GM19351 (cell line): ENCODE data around the gene NTF3.
"Not testable (repeated sequence)": the region's sequence is repeated elsewhere in the genome, so short reads cannot be mapped to it uniquely, and the experiment has no call there.

Experiments
- ATAC-seq: cut with Tn5 transposase; IDR thresholded peaks from one replicate; pipeline ENCODE4 v1.9.1; 2021; ENCODE audit warnings: mild to moderate bottlenecking, moderate library complexity; ENCODE audit not compliant: unreplicated experiment

NTF3 gene

DNA sequence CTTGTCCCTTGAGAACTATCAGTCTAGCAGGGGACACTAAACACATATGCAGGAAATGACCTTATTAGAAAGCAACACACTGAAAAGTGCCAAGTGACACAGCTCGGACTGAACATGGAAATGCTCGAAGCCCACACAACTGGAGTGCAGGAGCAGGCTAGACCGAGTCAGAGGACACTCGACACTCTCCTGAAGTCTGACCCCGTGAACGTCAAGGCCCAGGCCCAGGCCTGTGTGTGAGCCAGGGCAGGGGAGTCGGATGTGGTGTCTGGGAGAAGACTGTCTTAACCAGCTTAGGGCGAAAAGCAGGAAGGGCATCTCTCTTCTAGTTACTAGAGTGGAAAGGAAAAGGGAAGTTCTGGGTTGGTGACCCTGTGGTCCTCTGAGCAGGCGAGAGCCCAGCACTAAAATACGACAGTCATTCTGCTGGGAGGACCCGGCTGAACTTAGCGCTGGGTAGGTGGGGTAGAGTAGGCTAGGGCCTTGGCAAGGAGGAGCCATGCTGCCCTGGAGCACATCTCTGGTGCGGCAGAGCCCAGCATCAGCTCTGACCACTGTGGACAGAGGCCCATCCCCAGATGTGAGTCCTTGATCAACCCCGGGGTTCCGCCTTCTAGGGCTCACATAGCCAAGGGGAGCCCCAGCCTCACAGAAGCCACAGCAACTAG lies 93.0 kb downstream of the NTF3 start:
- ATAC-seq, result no peak

GRCh38 chr12:5525783-5526367 lies 94.0 kb downstream of the NTF3 start:
- no peak for ATAC-seq

DNA sequence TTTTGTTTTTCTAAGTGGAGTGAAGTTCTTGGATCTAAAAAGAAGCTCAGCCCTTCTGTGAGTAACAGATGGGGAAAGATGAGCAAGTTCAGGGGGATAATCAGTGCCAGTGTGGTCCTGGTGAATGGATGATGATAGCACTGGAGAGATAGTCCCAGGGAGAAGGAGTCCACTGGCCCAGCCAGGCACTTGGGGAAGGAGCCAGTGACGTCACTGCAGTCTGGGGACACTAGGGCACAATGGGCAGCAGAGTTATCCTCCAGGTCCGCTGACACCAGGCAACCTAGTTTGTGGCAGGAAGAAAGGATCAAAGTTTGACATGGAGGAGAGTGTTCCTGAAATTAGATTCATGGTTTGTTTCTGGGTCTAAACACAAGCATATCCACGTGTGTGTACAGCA lies 101.5 kb downstream of the NTF3 start:
- ATAC-seq, result no peak

DNA sequence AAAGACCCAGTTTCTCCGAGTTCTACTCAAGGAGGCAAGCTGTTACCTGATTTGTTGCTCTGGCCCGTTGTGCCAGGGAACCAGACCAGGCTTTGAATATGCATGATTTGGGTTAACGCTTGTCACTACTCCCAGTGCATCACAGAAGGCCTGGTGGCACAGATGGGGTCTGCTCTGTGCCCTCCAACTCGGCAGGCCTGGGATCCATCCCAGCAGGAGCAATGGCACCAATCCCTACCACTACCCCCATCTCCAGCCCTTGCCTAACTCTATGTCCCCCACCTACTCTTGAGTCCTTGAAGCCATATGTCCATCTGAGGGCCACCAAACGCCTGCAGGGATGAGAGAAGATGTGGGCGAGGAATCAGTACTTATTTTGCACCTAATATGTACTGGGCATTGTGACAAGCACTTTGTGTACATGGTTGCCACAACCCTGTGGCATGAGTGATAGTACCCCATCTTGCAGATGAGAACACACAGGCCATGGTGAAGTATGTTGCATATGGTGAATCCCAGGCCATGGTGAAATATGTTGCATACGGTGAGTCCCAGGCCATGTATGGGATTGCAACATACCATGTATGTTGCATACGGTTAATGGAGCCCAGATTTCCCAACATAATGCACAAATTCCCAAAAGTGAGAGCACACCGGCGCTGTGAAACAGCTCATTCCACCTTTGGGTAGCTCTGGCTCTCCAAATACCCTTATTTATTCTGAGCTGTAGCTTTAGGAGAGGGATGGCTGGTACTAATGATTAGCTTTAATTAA lies 102.7 kb downstream of the NTF3 start:
- no peak for ATAC-seq

DNA sequence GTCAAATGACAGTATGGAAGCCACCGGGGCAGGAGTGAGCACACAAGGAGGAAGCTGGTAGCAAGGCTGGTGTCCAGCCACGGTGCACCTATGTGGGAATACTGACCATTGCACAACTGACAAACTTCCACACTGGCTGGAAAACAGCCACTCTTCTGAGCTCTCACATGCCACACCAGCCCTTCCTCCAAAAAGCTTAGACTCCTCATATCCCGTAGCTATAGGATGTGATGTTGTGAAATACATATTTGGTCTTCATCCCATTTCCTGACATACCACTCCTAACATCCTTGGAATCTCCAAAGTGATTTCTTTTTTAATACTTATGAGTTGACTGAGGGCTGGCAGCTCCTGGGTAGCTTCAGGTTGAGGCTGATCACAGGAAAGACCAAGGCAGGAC lies 103.6 kb downstream of the NTF3 start:
- ATAC-seq, result no peak

DNA sequence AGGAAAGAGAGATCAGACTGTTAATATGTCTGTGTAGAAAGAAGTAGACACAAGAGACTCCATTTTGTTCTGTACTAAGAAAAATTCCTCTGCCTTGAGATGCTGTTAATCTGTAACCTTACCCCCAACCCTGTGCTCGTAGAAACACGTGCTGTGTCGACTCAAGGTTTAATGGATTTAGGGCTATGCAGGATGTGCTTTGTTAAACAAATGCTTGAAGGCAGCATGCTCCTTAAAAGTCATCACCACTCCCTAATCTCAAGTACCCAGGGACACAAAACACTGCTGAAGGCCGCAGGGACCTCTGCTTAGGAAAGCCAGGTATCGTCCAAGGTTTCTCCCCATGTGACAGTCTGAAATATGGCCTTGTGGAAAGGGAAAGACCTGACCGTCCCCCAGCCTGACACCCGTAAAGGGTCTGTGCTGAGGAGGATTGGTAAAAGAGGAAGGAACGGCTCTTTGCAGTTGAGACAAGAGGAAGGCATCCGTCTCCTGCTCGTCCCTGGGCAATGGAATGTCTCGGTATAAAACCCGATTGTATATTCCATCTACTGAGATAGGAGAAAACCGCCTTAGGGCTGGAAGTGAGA lies 105.2 kb downstream of the NTF3 start:
- ATAC-seq, result not testable (repeated sequence)

DNA sequence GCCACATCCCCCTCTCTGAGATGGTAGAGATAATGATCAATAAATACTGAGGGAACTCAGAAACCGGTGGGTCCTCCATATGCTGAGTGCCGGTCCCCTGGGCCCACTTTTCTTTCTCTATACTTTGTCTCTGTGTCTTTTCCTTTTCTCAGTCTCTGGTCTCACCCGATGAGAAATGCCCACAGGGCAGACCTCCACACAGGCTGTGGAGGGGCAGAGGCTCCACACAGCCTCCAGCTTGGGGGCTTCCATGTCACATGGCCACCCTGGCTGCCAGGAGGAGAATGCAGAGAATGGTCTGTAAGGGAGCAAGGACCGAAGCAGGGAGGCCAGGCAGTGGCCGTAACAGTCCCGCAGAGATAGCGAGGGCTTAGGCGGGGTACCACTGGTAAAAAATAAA lies 105.9 kb downstream of the NTF3 start:
- no peak for ATAC-seq
